Measurements from ENCODE around the gene ME3.

Gene ME3

GRCh38 chr11:86510097-86510496, 162.3 kb downstream of the ME3 start:
- DNase-seq, result no peak

GRCh38 chr11:86509588-86509974, 162.8 kb downstream of the ME3 start:
- DNase-seq, result no peak

DNA sequence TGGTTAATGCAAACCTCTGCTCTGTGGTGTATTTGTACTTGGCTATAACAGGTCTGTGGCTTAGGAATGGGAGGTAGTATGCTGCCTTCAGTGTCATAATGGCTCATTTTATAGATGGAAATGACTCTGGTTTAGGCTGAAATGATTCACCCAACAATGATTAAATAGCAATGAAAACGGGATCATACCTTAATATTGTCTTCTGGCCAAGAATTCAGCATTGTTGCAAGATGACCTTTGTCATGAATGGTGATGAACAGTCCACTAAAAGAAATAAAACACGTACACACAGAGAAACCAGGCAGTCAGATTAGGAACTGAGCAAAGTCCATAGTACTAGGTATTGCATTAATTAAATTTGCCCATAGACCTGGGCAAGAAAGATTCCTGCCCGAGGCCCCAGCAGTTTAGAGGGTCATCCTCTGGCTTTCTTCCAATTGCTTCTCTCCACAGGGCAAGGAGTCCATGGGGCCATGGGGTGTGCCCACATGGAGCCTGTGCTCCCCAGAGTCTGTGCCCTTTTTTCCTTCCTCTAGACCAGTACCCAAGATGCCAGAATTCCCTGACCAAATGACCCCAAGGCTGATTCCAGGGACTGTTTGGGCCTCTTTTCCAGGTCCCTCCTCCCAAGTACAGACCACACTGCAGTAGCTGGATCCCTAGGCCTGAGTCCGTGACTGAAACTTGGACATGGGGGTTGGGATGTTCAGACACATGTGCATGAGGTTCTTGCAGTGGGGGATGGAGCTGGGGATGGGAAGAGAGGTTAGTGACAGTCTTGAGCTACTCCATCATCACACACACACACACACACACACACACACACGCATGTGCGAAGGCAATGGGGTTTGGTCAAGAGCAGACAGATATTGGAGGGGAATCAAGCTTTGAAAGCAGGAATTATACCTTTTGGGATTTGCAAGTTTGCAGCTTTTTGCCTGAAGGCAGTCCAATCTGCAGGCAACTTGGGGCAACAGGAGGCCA, 163.5 kb downstream of the ME3 start:
- no peak for DNase-seq

- DNase-seq, result no peak
Observed at GRCh38 chr11:86507249-86507845, 165.1 kb downstream of the ME3 start.

DNA sequence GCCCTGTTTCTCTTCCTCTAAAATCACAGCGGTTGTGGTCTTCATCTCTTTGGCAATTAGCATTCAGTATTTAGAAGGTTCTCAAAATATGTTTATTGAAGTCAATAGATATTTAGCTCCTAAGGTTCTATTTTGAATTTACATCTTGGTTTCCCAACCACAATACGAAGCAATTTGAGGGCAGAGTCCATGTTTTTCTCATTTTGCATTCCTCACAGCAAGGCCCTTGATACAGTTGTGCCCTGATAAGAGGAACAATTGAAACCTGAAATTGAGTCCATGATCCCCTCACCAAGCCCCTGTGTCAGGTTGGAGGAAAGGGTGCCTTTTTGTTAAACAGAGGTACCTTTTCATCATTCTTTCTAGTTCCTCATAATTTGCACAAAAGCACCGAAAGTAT, 166.2 kb downstream of the ME3 start:
- DNase-seq, result no peak

DNA sequence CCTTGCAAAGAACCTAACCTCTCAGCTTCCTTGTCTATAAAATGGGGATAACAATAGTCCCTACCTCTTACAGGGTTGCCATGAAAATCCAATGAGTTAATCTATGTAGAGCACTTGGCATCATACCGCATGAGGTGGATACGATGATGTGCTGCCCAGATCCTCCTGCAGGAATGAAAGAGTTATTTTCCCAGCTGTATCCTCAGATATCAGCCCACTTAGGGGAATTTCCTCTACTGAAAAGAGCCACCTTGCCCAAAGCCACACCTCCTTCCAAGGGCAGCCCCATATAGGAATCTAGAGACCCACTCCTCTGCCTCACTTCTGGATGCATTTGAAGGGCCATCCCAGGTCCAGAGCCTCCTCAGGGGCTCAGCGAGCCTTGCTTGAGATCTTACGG, 169.3 kb downstream of the ME3 start:
- DNase-seq, result no peak

- no peak for DNase-seq
Observed at GRCh38 chr11:86502137-86502642, 170.2 kb downstream of the ME3 start.

- DNase-seq, result no peak
Observed at GRCh38 chr11:86500500-86501140, 171.8 kb downstream of the ME3 start.

- DNase-seq, result no peak
Observed at GRCh38 chr11:86499723-86500129, 172.7 kb downstream of the ME3 start.

- no peak for DNase-seq
Observed at GRCh38 chr11:86497836-86498235, 174.6 kb downstream of the ME3 start.

- DNase-seq, result no peak
Observed at GRCh38 chr11:86497310-86497709, 175.1 kb downstream of the ME3 start.

GRCh38 chr11:86495351-86495750, 177.1 kb downstream of the ME3 start:
- no peak for DNase-seq

- no peak for DNase-seq
Observed at GRCh38 chr11:86492370-86493010, 179.9 kb downstream of the ME3 start.

GRCh38 chr11:86491027-86491426, 181.4 kb downstream of the ME3 start:
- no peak for DNase-seq

- DNase-seq, result no peak
Observed at GRCh38 chr11:86490582-86490981, 181.8 kb downstream of the ME3 start.

- no peak for DNase-seq
Observed at GRCh38 chr11:86489442-86489841, 183.0 kb downstream of the ME3 start.

DNA sequence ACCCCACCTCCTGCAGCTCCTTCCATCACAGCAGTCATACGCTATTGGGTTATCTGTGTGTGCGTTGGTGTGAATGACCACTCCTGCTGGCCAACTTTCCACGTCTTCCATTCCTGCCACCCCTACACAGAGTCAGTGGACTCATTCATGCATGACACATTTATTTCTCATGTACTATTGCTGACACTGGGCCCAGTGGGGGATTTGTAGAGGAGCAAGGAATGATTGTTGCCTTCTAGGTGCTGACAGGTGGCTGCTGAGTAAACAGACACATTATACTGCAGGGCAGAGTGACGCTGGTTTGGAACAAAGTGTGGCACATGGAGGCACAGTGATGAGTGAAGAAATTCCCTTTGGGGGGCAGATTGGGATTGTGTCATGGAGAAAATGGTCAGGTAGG, 183.9 kb downstream of the ME3 start:
- DNase-seq, result no peak

- no peak for DNase-seq
Observed at GRCh38 chr11:86487671-86488070, 184.7 kb downstream of the ME3 start.

- no peak for DNase-seq
Observed at GRCh38 chr11:86486261-86487030, 186.0 kb downstream of the ME3 start.

GRCh38 chr11:86484795-86485166, 187.6 kb downstream of the ME3 start:
- DNase-seq, result no peak

GRCh38 chr11:86483940-86484794, 188.2 kb downstream of the ME3 start:
- no peak for DNase-seq

GRCh38 chr11:86483610-86483939, 188.8 kb downstream of the ME3 start:
- DNase-seq, result no peak
